ENCODE measurements around the gene EPDR1.

DNA sequence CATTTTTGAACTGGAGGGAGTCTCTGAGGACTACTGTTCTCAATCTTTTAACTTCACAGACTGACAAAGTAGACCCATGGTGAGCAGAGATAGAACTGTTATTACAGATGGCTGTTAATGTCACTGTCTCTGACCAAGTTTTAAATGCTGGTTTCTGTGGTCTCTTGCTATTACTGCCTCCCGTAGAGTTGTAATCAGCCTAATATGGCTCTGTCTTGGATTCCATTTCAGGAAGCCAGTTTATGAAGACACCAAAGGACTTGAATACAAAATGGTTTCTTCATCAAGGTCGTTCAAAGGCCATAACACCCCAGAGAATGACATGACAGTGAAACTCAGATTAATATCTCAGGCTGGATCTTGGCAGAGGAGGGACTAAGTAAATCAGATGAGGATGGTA lies 7.7 kb upstream of the EPDR1 start:
- TF ChIP-seq ZFX (IDR thresholded peaks at IDR 0.05; ENCODE audit: borderline replicate concordance), result no peak
- TF ChIP-seq, protein P1, sequence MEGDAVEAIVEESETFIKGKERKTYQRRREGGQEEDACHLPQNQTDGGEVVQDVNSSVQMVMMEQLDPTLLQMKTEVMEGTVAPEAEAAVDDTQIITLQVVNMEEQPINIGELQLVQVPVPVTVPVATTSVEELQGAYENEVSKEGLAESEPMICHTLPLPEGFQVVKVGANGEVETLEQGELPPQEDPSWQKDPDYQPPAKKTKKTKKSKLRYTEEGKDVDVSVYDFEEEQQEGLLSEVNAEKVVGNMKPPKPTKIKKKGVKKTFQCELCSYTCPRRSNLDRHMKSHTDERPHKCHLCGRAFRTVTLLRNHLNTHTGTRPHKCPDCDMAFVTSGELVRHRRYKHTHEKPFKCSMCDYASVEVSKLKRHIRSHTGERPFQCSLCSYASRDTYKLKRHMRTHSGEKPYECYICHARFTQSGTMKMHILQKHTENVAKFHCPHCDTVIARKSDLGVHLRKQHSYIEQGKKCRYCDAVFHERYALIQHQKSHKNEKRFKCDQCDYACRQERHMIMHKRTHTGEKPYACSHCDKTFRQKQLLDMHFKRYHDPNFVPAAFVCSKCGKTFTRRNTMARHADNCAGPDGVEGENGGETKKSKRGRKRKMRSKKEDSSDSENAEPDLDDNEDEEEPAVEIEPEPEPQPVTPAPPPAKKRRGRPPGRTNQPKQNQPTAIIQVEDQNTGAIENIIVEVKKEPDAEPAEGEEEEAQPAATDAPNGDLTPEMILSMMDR (IDR thresholded peaks at IDR 0.05), result no peak

Data from 22Rv1 (cell line).